Measurements from ENCODE around the gene ANKRD2. TPM values are rescaled to one million over a fixed set of nuclear protein-coding genes. Genes with fewer than 3 reads are reported as not detected.
A peak's percentile ranks its signal among the peaks of the same experiment; 100 is the strongest.

Gene ANKRD2
- total RNA-seq, 1 donor from 2014 or later = not detected

GRCh38 chr10:97631098-97631497 lies 58.5 kb downstream of the ANKRD2 start:
- Mint-ChIP-seq H3K27ac (ENCODE audit: unreplicated experiment) (no peak overlapping the region), H3K27me3 (ENCODE audit: low read depth) (no peaks in the 10 kb centered on the region), H3K36me3 (ENCODE audit: low read depth) (no peaks in the 10 kb centered on the region), H3K9me3 (no peaks in the 10 kb centered on the region), H3K4me1 (peaks cover 15% of the 10 kb centered on the region), H3K4me3 (peak overlapping the region; percentile 34)
- no peak for TF ChIP-seq CTCF (conservative IDR thresholded peaks at IDR 0.05)
- DNase-seq (ENCODE audit: low read depth, low spot score) = no peak

- H3K27ac Mint-ChIP-seq (ENCODE audit: unreplicated experiment) = peak within 1 kb of the TSS; percentile 93
- H3K4me3 Mint-ChIP-seq = peak within 1 kb of the TSS; percentile 94
- no peak for TF ChIP-seq CTCF (conservative IDR thresholded peaks at IDR 0.05)
- H3K27me3 Mint-ChIP-seq (ENCODE audit: low read depth) = no peaks in the 10 kb centered on the region
- DNase-seq (ENCODE audit: low read depth, low spot score) = peak; percentile 93
- H3K9me3 Mint-ChIP-seq = no peaks in the 10 kb centered on the region
- no peaks in the 10 kb centered on the region for H3K36me3 Mint-ChIP-seq (ENCODE audit: low read depth)
- H3K4me1 Mint-ChIP-seq = peaks cover 15% of the 10 kb centered on the region
Observed at GRCh38 chr10:97632949-97633884, 60.6 kb downstream of the ANKRD2 start, which contains the start of gene MORN4. MORN4 (minus strand) TSS chr10:97633500; CDS start chr10:97619653, 13,847 bp downstream.

Other genes with a start within 250 kb of the ANKRD2 start
- gene FRAT2, start 238.1 kb upstream of the ANKRD2 start, total RNA-seq = 8.6 and 8.8 TPM in 2 replicates
- gene RRP12, start 171.4 kb upstream of the ANKRD2 start, total RNA-seq = 42.1 and 42.6 TPM in 2 replicates
- gene PGAM1, start 146.6 kb upstream of the ANKRD2 start, total RNA-seq = 313 and 337 TPM in 2 replicates
- gene EXOSC1, start 126.8 kb upstream of the ANKRD2 start, total RNA-seq = 40.3 and 41.8 TPM in 2 replicates
- gene ZDHHC16, start 126.6 kb upstream of the ANKRD2 start, total RNA-seq = 58.1 and 58.2 TPM in 2 replicates
- 86.4 and 88.7 TPM in 2 replicates for gene MMS19, start 74.4 kb upstream of the ANKRD2 start, total RNA-seq
- gene UBTD1, start 73.9 kb upstream of the ANKRD2 start, total RNA-seq = 6.5 and 8.7 TPM in 2 replicates
- gene HOGA1, start 11.6 kb downstream of the ANKRD2 start, total RNA-seq = 0.23 and 0.36 TPM in 2 replicates
- not detected in 2 replicates for gene C10orf62, start 16.9 kb downstream of the ANKRD2 start, total RNA-seq
- gene MORN4, start 60.7 kb downstream of the ANKRD2 start, total RNA-seq = 25.9 and 27.2 TPM in 2 replicates
- gene PI4K2A, start 67.9 kb downstream of the ANKRD2 start, total RNA-seq = 19.3 and 19.4 TPM in 2 replicates
- 2.4 and 3.3 TPM in 2 replicates for gene AVPI1, start 114.5 kb downstream of the ANKRD2 start, total RNA-seq
- 52.3 and 52.8 TPM in 2 replicates for gene MARVELD1, start 141.0 kb downstream of the ANKRD2 start, total RNA-seq
- gene ZFYVE27, start 164.3 kb downstream of the ANKRD2 start, total RNA-seq = 24.6 and 26.9 TPM in 2 replicates
- gene SFRP5, start 199.2 kb downstream of the ANKRD2 start, total RNA-seq = not detected in 2 replicates